ENCODE measurements around the gene MACO1.

Gene MACO1

DNA sequence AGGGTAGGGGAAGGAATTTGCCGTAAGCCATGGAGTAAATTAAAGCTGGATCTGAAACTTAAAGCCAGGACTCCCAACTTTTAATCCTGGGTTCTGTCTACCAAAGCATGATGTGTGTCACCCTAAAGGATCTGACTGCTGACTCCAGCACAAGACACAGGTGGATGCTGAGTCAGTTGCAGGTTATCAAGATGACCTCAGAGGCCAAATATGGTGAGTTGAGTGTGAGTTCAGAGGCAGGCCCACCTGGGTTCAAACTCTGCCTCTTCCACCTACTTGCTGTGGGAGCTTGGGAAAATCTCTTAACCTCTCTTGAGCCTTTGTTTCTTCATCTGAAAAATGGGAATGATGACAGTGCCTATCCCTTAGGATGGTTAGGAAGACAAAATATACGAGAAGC is 96.1 kb downstream of the MACO1 start:
- DNase-seq: no peak

DNA sequence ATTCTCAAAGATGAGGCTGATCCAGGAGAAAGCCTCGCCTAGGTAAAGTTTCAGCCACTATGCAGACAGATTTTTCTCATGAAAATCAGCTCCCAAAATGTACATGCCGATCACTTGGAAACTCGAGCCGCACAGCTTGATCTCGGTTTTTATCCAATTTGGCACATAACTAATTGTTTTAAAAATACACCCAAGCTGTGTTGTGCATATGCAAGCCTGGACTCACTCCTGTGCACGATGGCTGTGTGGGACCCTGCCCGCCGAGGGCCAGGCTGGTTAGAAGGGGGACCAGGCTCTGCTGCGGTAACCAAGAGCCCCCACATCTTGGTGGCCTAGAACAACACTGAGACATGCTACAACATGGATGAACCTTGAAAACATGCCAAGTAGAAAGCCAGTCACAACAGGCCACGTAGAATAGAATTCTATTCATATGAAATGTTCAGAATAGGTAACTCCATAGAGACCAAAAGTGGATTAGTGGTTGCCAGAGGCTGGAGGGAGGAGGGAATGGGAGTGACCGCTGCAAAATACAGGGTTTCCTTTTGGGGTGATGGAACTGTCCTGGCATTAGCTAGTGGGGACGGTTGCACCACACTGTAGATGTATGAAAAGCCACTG is 96.6 kb downstream of the MACO1 start:
- no peak for DNase-seq

DNA sequence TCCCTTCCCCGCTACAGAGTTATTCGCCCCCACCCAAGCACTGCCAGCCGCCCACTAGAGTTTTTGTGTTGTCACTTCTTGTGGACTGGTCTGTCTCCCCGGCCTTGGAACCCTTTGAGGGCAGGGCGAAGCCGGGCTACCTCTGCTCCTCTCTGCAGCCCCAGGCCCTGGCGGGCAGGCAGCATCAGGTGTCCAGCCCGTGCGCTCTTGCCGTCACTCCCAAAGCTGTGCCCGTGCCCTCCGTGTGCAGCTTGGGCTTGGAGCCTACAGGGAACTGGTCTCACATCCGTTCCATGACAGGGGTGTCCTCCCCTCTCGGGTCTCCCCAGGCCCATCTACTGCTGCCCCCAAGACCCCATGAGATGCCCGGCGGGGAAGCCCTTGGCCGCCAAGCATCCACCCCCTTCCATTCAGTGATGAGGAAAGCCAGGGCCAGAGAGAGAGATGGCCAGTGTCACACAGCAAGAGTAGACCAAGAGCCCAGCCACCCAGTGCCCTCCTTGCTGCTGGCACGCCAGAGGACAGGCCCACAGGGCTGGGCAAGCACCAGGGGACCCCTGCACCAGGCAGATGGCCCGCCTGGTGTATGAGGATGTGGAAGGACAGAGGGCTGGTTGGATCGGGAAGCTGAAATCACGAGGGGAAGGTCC is 97.4 kb downstream of the MACO1 start:
- DNase-seq: no peak

DNA sequence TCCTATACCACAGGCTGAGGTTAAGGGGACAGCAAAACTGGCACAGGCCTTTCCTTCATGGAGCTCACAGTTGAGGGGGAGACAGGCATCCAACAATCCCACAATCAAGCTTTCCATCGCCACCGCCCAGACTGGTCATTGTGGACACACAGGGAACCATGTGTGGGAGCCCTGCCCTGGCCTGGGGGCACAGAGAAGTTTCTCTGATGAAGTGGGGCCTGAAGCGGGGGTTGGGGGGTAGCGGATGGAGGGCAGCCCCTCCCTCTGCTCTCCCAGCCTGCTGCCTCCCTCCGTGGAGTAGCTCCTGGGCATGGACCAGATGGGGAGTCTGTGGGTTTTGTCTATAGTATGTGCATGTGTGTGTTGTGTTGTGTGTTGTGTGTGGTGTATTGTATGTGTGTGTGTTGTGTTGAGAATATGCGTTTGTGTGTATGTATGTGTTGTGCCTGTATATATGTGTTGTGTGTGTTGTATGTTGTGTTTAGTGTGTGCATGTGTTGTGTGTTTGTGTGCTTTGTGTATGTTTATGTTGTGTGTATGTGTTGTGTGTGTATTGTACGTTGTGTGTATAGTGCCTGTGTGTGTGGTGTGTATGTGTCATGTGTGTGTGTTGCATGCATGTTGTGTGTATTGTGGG is 98.3 kb downstream of the MACO1 start:
- DNase-seq: no peak

DNA sequence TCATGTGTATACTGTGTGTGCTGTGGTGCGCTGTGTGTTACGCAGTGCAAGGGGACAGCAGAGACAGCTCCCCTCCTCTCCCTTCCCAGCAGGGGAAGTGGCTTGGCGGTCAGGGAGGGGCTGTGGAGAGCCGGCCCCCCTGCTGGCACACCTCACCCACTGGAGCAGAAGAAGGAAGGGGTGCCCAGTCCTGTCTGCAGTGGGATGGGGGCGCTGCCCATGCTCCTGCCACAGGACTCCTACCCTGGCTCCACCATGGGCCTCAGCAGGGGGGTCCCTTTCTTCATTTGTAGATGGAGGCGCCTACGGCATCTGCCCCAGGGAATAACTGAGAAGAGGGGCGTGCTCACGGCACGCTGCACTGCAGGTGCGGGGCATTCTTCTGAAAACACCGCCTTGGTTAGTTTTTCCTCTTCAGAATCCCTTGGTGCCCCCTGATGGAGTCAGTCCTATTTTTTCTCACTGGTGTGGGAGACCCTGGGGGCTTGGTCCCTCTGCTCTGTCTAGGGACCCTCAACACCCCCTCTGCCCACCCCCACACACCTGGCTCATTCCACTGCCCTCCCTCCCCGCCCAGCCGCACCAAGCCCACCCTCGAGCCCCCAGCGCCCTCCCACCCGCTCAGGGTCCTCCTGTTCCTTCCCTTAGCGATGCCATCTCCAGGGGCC is 99.0 kb downstream of the MACO1 start:
- no peak for DNase-seq

DNA sequence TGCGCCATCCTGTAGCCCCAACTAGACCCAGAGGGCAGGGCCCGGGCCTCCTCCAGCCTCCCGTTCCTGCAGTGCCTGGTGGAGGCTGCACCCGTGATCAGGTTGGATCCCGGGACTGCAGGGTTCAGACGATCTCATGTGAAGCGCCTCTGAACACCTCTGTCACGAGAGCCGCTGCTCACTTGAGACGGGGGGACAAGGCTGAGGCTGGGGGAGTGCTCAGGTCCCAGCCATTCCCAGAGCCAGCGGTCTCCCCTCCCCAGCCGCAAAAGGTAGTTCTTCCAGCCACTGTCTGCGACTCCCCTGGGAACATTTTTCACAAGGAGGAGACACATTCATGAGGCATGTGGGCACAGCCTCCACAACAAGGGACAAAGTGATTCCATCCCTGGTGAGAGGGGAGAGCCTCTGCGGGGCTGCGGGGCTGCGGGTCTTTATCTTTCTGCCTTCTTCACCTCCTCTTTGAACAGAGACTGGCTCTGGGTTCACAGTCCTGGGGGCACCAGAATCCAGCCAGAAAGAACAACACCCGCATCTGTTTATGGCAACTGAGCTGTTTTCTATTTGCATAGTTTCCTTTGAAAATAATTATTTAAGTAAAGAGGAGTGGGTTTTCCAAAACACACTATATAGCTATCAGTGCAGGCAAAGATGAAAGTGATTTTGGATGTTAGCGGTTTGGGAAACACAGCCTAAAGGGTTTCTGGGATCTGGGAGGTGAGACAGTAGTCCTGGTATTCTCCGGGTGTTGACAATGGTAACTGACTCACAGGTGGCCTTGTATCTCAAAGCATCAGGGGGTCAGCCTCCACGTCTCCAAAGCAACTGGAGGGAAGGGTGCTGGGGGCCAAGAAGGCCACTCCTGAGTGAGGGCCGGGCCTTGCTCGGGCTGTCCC is 99.7 kb downstream of the MACO1 start:
- DNase-seq: no peak

DNA sequence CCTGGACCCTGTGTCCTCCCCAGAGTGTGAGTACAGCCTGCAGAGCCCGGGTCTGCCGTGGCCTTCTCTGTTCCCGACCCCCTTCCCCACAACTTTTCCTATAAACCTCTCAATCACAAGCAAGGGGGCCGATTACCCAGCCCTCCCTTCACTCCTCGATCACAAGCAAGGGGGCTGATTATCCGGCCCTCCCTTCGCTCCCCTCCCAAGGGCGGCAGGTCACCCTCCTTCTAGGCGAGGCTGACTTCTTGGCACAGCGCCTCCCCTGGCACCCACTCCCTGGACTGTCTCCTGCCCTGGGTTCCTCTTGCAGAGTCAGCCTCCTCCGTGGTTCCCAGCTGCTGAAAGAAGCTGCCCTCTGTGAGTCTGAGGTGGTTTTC is 100.4 kb downstream of the MACO1 start:
- no peak for DNase-seq

DNA sequence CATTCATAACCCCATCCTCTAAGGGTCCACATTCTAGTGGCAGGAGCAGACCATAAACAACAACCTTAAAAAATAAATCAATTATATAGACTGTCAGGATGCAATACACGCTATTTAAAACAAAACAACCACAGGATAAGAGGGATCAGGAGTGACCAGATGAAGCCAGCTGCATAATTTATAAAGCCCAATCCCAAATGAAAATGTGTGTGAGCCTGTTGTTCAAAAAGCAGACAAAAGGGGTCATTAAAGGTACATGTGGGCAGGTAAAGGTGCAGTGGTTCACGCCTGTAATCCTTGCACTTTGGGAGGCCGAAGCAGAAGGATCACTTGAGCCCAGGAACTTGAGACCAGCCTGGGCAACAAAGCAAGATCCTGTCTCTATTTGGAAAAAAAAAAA is 102.3 kb downstream of the MACO1 start:
- DNase-seq: no peak

DNA sequence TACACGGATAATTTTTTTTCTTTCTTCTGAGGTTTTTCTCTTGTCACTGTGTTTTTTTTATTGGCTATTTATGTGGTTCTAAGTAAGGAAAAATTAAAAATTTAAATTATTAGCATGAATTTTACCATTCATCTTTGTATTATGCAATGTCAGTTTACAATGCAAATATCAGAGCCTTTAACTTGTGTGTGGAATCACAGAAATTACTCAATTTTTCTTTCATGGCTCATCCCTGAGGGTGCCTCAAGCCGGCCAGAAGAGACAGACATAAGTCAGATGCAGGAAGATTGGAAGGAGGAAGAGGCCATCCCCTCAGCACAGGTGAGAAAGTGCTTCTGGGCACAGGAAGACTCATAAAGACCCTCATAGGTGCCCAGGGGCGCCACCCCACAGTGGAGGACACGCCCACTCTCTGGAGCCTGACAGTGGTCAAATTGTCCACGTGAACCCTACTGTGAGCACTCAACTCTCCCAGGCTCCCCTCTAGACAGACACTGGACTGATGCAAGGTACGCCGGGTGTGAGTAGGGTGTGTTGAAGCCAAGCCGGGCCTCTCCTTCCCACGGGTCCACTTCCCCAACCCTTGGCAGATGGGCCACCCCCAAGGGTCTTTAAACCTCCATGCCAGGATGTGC is 103.2 kb downstream of the MACO1 start:
- no peak for DNase-seq

DNA sequence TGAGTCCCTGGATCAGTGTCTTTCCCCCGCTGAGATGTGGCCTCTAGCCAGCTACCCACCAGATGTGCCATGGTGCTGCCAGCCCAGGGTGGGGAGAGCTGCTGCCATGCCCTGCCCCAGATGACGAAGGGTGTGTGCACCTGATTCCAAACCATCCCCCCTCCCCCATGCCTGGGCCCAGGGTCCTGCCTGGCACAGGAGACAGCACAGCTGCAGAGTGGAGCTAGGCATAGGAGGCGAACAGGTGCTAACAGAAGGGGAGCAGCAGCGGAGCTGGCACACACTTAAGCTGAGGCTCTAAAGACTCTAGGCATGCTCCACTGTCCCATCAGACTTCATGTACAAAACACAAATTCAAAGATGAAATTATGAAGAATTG is 103.7 kb downstream of the MACO1 start:
- no peak for DNase-seq

DNA sequence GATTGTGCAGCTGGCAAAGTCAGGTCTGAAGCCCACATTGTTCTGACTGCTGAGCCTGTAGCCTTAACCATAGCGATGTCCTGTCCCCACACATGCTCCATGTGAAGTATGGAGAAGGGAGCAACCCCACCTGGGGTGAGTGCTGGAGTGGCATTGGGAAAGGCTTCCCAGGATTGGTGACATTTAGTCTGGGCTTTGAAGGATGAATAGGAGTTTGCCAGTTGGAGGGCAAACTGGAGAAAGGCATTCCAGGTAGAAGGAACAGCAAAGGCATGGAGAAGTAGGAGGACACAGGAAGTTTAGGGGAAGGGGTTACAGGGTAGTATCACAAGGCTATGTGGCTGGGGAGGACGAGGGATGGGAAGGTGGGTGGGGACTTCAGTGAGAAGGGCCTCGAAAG is 105.4 kb downstream of the MACO1 start:
- DNase-seq: no peak

DNA sequence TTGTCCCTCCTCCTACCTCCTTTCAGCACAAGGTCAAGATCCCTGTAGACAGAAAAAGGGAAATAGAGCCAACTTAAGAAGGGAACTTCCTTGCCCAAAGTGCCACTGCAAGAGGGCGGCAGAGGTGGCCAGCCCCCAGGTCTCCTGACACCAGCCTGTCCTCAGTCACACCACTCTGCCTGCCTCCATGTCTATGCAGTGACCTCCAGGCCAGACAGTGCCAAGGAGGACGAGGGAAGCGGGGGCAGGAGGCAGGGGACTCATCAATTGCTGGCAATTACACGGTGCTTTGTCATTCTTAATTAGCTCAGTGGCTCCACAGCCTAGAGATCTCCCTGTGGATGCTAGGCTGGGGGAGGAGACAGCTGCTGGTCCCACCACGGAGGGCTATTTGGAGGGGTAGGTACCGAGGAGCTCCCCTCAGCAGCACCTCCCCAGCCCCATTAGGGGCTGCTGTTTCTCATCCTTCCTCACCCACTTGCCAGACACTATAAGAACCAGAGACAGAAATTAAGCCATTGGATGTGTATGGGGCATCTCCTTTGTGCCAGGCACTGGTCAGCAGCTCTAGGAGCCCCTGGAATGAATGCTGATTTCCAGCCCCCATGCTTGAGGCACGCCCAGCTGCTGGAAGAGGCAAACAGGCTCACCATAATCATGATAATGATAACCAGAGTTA is 106.6 kb downstream of the MACO1 start:
- DNase-seq: no peak

DNA sequence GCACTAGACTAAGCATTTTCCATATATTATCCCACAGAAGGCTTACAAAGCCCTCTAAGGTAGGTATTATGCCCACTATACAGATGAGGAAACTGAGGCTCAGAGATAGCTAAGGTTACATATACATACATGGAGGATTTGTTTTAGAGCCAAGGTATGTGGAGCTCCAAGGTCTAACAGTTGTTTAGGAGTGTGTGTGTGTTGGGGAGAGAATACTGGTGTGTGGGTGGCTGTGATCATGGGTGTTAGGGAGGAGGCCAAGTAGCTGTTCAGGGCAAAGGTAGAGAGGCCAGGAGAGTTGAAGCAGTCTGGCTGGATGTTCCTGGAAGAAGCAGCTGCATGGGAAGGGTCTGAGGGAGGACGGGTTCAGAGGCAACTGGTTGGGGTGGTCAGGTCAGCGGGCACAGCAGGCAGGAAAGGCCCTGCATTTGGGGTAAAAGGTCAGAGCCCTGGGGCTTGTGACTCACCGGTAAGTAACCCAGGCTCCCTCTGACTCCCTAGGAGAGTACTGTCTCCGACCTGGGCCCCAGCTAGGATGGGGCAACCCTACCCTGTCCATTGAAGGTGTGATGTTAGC is 107.6 kb downstream of the MACO1 start:
- DNase-seq: no peak

DNA sequence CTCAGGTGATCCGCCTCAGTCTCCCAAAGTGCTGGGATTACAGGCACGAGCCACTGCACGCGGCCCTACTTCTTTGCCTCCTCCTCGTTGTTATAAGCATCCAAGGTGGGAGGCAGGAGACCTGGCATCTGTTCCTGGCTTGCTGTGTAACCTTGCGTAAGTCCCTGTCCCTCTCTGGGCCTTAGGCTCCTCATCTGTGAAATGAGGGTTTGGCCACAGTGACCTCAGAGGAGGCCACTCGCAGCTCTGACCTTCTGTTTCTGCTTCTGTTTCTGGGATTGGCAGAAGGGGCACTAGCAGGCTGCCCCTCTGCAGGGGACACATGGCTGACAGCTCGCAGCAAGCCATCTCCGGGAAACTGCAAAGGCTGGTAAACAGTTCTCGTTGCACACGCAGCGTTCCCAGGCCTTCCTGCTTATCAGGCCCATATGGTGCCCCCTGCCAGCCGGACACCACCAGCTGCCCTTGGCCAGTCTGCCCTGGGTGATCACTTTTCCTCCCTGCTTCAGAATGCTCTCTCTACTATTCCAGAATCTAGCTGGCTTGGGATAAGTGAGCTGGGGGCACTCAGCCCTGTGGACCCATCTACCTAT is 110.1 kb downstream of the MACO1 start:
- DNase-seq: no peak

DNA sequence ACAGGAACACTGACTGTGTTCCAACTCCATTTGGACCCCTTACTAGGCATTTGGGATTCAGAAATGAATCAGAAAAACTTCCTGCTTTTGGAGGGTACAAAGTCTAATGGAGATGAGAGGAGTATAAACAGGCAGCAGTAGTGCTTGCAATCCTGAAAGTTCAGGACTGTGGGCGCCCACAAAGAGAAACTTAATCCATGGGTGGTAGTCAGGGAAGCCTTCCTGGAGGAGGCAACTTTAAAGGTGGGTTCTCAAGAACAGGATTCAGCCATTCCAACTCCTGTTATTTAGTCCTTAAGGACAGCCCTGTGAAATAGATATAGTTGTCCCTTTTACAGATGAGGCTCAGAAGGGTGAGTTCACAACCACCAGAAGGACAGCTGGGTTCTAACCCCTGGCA is 110.7 kb downstream of the MACO1 start:
- no peak for DNase-seq

DNA sequence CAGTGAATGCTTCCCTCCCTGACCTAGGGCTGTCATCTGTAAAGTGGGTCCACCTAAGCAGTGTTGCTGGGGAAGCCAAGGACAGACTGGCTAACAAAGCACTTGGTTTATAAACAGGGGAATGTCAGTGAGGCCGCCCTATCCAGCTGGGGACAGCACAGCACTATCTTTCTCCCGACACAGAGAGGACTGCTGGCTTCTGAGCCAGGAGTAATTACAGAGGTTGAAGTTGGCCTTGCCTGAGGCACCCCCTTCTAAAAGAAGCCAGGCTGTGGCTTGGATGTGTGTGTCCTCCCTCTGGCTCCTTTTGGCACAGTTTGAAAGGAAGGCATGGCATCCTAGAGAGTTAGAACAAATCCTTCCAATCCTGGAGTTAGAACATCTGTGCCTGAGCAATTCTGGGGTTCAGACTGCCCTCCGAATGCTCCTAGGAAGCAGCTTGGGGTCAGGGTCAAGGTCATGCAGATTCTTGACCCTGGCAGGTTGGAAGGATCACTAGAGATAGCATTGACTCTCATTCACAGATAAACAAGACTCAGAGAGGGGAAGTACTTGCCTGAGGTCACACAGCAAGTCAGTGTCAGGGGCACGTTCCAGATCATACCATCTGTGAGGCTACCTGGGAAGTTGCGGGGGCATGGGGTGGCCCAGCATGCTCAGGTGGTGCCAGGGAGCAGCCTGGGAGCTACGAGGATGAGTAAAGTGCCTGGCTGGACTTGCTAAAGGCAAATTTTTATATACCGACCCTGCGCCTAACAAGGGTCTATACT is 111.4 kb downstream of the MACO1 start:
- DNase-seq: no peak

DNA sequence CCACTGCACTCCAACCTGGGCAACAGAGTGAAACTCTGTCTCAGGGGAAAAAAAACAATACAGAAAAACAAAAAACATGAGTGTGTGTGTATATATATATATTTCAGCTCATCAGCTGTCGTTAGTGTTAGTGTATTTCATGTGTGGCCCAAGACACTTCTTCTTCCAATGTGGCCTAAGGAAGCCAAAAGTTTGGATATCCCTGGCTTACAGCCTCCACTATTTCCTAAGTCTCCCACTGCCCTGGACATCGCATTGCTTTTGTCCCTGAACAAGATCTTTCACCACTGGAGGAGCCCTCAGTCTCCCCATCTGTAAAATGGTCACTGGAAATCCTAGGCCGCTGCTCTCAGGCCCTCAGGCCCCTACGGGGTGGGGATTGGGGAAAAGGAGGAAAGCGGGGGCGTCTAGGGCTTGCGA is 112.3 kb downstream of the MACO1 start:
- no peak for DNase-seq

DNA sequence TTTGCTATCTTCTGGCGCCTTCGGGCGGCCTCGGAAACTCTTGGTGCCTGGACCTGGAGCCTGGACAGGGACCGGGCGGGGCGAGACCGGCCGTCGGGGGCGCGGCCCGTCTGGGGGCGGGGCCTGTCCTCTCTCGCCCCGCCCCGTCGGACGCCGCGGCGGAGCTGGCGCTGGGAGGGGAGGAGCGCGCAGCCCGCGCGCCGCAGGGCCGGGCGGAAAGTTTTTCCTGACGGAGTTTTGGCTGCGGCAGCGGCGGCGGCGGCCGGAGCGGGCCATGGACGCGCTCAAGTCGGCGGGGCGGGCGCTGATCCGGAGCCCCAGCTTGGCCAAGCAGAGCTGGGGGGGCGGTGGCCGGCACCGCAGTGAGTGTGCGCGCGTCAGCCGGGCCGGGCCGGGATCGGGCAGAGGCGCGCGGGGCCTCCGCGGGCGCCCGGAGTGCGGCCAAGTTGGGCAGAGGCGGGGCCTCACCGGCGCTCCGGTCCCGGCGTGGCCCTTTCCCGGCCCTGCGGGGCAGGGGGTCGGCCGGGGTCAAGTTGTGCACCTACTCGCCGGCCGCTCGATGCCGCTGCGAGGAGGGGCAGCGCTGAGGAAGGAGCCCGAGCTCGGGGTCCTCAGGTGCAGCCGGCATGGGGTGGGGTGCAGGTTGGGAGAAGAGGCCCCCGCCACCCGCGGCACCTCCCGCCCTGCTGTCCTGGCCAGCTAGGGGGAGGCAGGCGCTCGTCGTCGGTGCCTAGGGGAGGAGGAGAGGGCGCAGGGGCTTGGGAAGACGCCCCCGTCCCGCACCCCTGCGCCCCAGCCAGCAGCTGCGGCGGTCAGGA is 112.9 kb downstream of the MACO1 start, which contains the start of gene LDLRAP1:
Gene LDLRAP1 (plus strand): TSS at position 182 of the 818 bp plus-strand sequence. CDS start 93 bp downstream, at position 275.
- DNase-seq: peak; percentile 77

DNA sequence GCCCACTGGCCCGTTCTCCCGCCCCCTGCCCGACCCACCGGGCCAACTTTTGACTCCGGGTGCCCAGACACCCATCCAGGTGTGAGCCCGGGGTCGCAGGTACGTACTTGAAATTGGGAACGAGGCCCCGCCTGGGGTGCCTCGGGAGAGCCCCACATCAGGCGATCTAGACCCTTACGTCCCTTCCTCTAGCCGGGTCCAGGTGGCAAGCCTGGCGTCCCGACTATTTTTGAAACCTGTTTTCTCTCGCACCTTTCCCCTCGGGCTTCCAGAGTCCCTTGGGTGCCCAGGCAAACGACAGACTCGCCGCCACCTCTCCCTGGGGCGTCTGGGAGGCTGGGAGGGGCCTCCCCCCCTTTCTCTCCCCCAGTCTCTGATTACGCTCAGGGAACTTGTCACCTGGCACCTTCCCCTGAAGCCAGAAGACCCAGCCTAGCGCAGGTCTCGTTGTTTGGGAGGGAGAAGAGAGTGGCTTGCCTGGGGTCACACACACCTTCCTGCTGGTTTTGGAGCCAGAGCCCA is 113.6 kb downstream of the MACO1 start:
- no peak for DNase-seq
